SK-N-SH (cell line): Measurements from ENCODE around the gene FOXA1. TPM values are rescaled to one million over a fixed set of nuclear protein-coding genes. Genes with fewer than 3 reads are reported as not detected.

Experiments used
- CTCF ChIA-PET: fragments of 300-600, 350-600 bp; formaldehyde crosslinking; extraction: SDS; loops from one replicate; lab custom pipeline; 2021; lab: Yijun Ruan, JAX
- POLR2A ChIA-PET: fragments of 350-600 bp; sonication (Branson Sonifier 250); formaldehyde crosslinking; extraction: SDS; loops from one replicate; lab custom pipeline; 2020; ENCODE audit warnings: antibody characterized with exemption, inconsistent platforms; lab: Yijun Ruan, JAX
- DNase-seq: peaks from one replicate; pipeline ENCODE4 v3.0.0; 2012
- H2AFZ ChIP-seq: fragments of 200-600 bp; sonication (generic); 2 replicates; pipeline ENCODE4 v1.8.1; 2016; ENCODE audit warnings: antibody characterized with exemption, mild to moderate bottlenecking, low read depth
- H3F3A ChIP-seq: fragments of 200-600 bp; sonication (generic); replicated peaks from 2 replicates; pipeline ENCODE3; 2016; ENCODE audit warnings: antibody characterized with exemption, mild to moderate bottlenecking; ENCODE audit not compliant: insufficient read depth
- H3K27ac ChIP-seq, 2 experiments: fragments of 200-500 bp in 1 of 2; fragments of 200-600 bp in 1 of 2; sonication (Bioruptor generic) in 1 of 2; sonication (generic), shearing (Covaris generic) in 1 of 2; 2 replicates each; pipeline versions ENCODE4 v1.5.1 to v1.6.1; 2014 to 2016; ENCODE audit warnings: low read depth in 2 of 2, inconsistent platforms in 1 of 2, low read length in 1 of 2, mild to moderate bottlenecking in 1 of 2, mixed read lengths in 1 of 2
- H3K27me3 ChIP-seq: fragments of 200-600 bp; sonication (generic), shearing (Covaris generic); 2 replicates; pipeline ENCODE4 v1.6.1; 2016; ENCODE audit warnings: mixed run types; ENCODE audit not compliant: insufficient read depth
- H3K36me3 ChIP-seq, 2 experiments: fragments of 200-500 bp in 1 of 2; fragments of 200-600 bp in 1 of 2; sonication (Bioruptor generic) in 1 of 2; sonication (generic) in 1 of 2; replicated peaks in 1 of 2; 2 replicates each; pipeline versions ENCODE3 to v1.5.1; 2014 to 2016; ENCODE audit warnings: low read length in 1 of 2, mild to moderate bottlenecking in 1 of 2; ENCODE audit not compliant: insufficient read depth in 2 of 2, control insufficient read depth in 1 of 2
- H3K4me1 ChIP-seq, 2 experiments: fragments of 200-500 bp in 1 of 2; fragments of 200-600 bp in 1 of 2; sonication (Bioruptor generic) in 1 of 2; sonication (generic), shearing (Covaris generic) in 1 of 2; 2 replicates each; pipeline versions ENCODE4 v1.5.1 to v1.6.1; 2014 to 2016; ENCODE audit warnings: low read depth in 1 of 2, low read length in 1 of 2, mixed run types in 1 of 2; ENCODE audit not compliant: insufficient read depth in 2 of 2, control insufficient read depth in 1 of 2
- H3K4me2 ChIP-seq: fragments of 200-600 bp; sonication (generic), shearing (Covaris generic); 2 replicates; pipeline ENCODE4 v1.6.1; 2017; ENCODE audit warnings: mixed run types
- H3K4me3 ChIP-seq, 2 experiments: fragments of 200-500 bp in 1 of 2; fragments of 200-600 bp in 1 of 2; sonication (Bioruptor generic) in 1 of 2; sonication (generic), shearing (Covaris generic) in 1 of 2; 2 replicates each; pipeline versions ENCODE4 v1.5.1 to v1.8.1; 2014 to 2016; ENCODE audit warnings: low read depth in 2 of 2, inconsistent platforms in 1 of 2, low read length in 1 of 2, mild to moderate bottlenecking in 1 of 2, mixed read lengths in 1 of 2, moderate library complexity in 1 of 2
- H3K79me2 ChIP-seq: fragments of 200-600 bp; sonication (generic); 2 replicates; pipeline ENCODE4 v1.8.1; 2017; ENCODE audit warnings: mild to moderate bottlenecking; ENCODE audit not compliant: insufficient read depth
- H3K9ac ChIP-seq: fragments of 200-600 bp; sonication (generic); 2 replicates; pipeline ENCODE4 v1.6.1; 2017; ENCODE audit warnings: mixed run types
- H3K9me2 ChIP-seq: fragments of 200-600 bp; sonication (generic); 2 replicates; pipeline ENCODE4 v1.6.1; 2017; ENCODE audit warnings: mixed run types
- H3K9me3 ChIP-seq: fragments of 200-600 bp; sonication (generic); 2 replicates; pipeline ENCODE4 v1.6.1; 2017; ENCODE audit warnings: mixed run types, mild to moderate bottlenecking, moderate library complexity
- H4K20me1 ChIP-seq: fragments of 200-600 bp; sonication (generic); 2 replicates; pipeline ENCODE4 v1.6.1; 2017; ENCODE audit warnings: mild to moderate bottlenecking, mixed run types; ENCODE audit not compliant: insufficient read depth
- CHD2 ChIP-seq: fragments of 150-350 bp; IDR thresholded peaks from 2 replicates; pipeline ENCODE4 v1.6.1; 2018; ENCODE audit warnings: low read length; ENCODE audit not compliant: partially characterized antibody
- CTCF ChIP-seq: fragments of 200-600 bp; sonication (generic); IDR thresholded peaks from 2 replicates; pipeline ENCODE4 v1.6.1; 2017; ENCODE audit warnings: antibody characterized with exemption, mild to moderate bottlenecking, moderate library complexity
- EZH2phosphoT487 ChIP-seq: fragments of 200-600 bp; sonication (generic); IDR thresholded peaks from 2 replicates; pipeline ENCODE4 v1.6.1; 2017; ENCODE audit warnings: low read depth, mixed run types, mild to moderate bottlenecking, antibody characterized with exemption, moderate library complexity, borderline replicate concordance
- FOXJ3 ChIP-seq: sonication (generic); formaldehyde crosslinking; IDR thresholded peaks from 2 replicates; pipeline ENCODE4 v1.5.1; 2020; ENCODE audit warnings: mild to moderate bottlenecking, missing genetic modification reagents
- FOXM1 ChIP-seq: IDR thresholded peaks from 2 replicates; pipeline ENCODE4 v1.4.0; 2012; ENCODE audit warnings: low read depth, mild to moderate bottlenecking
- GABPA ChIP-seq: IDR thresholded peaks from 2 replicates; pipeline ENCODE4 v1.4.0; 2012; ENCODE audit warnings: low read depth, mild to moderate bottlenecking
- JUND ChIP-seq: IDR thresholded peaks from 2 replicates; pipeline ENCODE4 v1.4.0; 2012
- MAX ChIP-seq: IDR thresholded peaks from 2 replicates; pipeline ENCODE4 v1.4.0; 2012; ENCODE audit warnings: low read depth
- NFIC ChIP-seq: IDR thresholded peaks from 2 replicates; pipeline ENCODE4 v1.4.0; 2012; ENCODE audit warnings: borderline replicate concordance
- NRF1 ChIP-seq: IDR thresholded peaks from 2 replicates; pipeline ENCODE4 v1.6.1; 2012; ENCODE audit warnings: low read depth, mild to moderate bottlenecking, low read length
- PBX3 ChIP-seq: IDR thresholded peaks from 2 replicates; pipeline ENCODE4; 2012
- POLR2AphosphoS5 ChIP-seq: IDR thresholded peaks from 2 replicates; pipeline ENCODE4 v1.6.1; 2012; ENCODE audit warnings: low read depth, low read length
- RAD21 ChIP-seq: IDR thresholded peaks from 2 replicates; pipeline ENCODE4 v1.6.1; 2012; ENCODE audit warnings: mild to moderate bottlenecking, low read length
- RXRA ChIP-seq: IDR thresholded peaks from 2 replicates; pipeline ENCODE4 v1.4.0; 2012; ENCODE audit warnings: low read depth, mild to moderate bottlenecking, borderline replicate concordance
- SIN3A ChIP-seq: IDR thresholded peaks from 2 replicates; pipeline ENCODE4 v1.6.1; 2012; ENCODE audit warnings: low read depth, mild to moderate bottlenecking, low read length, moderate library complexity, borderline replicate concordance
- TCF12 ChIP-seq: IDR thresholded peaks from 2 replicates; pipeline ENCODE4 v1.4.0; 2012
- USF2 ChIP-seq: fragments of 150-350 bp; IDR thresholded peaks from 2 replicates; pipeline ENCODE4 v1.6.1; 2017; ENCODE audit warnings: antibody characterized with exemption, low read length, low read depth, borderline replicate concordance
- WGBS: methylation state at CpG from one replicate; pipeline ENCODE4 v1.1.6; 2017; ENCODE audit warnings: low lambda C conversion rate; 5-methylcytosine and 5-hydroxymethylcytosine counted together
- polyA plus RNA-seq, 3 experiments: library from polyadenylated mRNA; depleted of rRNA; stranded (reverse); fragments of >200 nt; gene quantifications; 2 replicates each; pipeline ENCODE4 v1.2.3, GENCODE V29; 2012
- TF ChIP-seq, protein P1 (sequence below): fragments of 150-350 bp; IDR thresholded peaks from 2 replicates; pipeline ENCODE4 v1.6.1; 2016; ENCODE audit warnings: mild to moderate bottlenecking, low read depth, low read length

The FOXA1 gene
- polyA plus RNA-seq, 1 of the 3 experiments (the other 2 are of a cell fraction): not detected

DNA sequence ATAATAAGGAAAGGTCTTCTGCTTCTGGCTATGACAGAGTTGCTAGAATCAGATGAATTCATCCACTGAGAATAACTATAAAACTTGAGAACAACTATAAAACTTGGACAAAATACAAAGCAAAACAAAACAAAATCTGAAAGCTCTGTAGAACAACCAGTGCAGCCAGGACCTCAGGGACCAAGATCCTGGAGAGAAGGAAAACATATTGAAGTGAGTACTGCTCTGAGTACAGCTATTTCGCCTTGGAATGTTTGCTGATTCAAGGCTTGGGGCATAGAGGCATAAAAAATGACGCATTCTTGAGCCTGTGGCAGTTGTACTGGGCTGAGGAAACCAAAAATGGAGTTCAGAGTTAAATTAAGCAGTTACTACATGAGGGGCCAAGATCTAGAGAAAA, 21.7 kb downstream of the FOXA1 start:
- Histone ChIP-seq H3K9ac (no peak overlapping the region), H3K4me2 (no peak overlapping the region), H3K36me3 (no peaks in the 10 kb centered on the region), H3K9me3 (no peaks in the 10 kb centered on the region), H3K4me1 (no peaks in the 10 kb centered on the region), H3K4me3 (no peak overlapping the region), H3K27ac (no peak overlapping the region), H3K79me2 (no peaks in the 10 kb centered on the region), H2AFZ (no peak overlapping the region), H3K27me3 (no peaks in the 10 kb centered on the region), H3F3A (no peaks in the 10 kb centered on the region), H3K9me2 (no peaks in the 10 kb centered on the region), H4K20me1 (no peaks in the 10 kb centered on the region)
- ChIA-PET CTCF (no interaction called here), POLR2A (no interaction called here)
- no peak for DNase-seq
- 26% methylated on average over 2 of the region's 2 CpGs for WGBS
- TF ChIP-seq RAD21 (no peak), FOXM1 (no peak), SIN3A (no peak), NFIC (no peak), EZH2phosphoT487 (no peak), CHD2 (no peak), FOXJ3 (CRISPR knock-in tag) (no peak), CTCF (no peak), MAX (no peak)

DNA sequence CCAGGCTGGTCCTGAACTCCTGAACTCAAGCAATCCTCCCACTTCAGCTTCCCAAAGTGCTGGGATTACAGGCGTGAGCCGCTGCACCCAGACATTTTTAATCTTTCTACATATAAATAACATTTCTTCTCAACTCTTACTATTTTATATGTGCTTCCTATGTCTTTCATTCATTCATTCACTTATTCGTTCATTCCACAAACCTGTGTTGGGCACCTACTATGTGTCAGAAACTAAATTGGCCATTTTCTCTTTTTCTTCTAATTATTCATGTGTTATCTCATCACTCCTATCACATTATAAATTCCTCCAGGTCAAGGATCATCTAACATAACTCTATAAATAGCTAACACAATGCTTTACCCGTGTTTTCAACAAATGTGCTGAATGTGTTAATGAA, 23.7 kb downstream of the FOXA1 start:
- H3K27ac ChIP-seq: no peak overlapping the region
- H3K9me3 ChIP-seq: no peaks in the 10 kb centered on the region
- 21% methylated on average over 4 of the region's 4 CpGs for WGBS
- no peaks in the 10 kb centered on the region for H3K27me3 ChIP-seq
- H2AFZ ChIP-seq: no peak overlapping the region
- H3K79me2 ChIP-seq: no peaks in the 10 kb centered on the region
- DNase-seq: no peak
- no peaks in the 10 kb centered on the region for H3K4me1 ChIP-seq
- H3K36me3 ChIP-seq: no peaks in the 10 kb centered on the region
- ChIA-PET CTCF (no interaction called here), POLR2A (no interaction called here)
- H3F3A ChIP-seq: no peaks in the 10 kb centered on the region
- no peak overlapping the region for H3K4me2 ChIP-seq
- no peaks in the 10 kb centered on the region for H3K9me2 ChIP-seq
- no peak for TF ChIP-seq NRF1
- H4K20me1 ChIP-seq: no peaks in the 10 kb centered on the region
- H3K4me3 ChIP-seq: no peak overlapping the region
- H3K9ac ChIP-seq: no peak overlapping the region

DNA sequence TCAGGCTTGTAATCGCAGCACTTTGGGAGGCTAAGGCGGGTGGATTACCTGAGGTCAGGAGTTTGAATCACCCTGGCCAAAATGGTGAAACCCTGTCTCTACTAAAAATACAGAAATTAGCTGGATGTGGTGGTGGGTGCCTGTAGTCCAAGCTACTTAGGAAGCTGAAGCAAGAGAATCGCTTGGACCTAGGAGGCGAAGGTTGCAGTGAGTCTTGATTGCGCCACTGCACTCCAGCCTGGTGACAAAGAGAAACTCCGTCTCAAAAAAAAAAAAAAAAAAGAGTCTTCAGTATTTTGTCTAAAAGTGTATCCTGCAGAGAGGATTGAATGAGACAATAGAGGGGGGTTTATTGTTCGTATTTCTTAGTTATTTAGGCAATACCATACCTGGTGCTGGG, 25.3 kb downstream of the FOXA1 start:
- H3K36me3 ChIP-seq: no peaks in the 10 kb centered on the region
- no peaks in the 10 kb centered on the region for H4K20me1 ChIP-seq
- no peak overlapping the region for H2AFZ ChIP-seq
- H3K4me3 ChIP-seq: no peak overlapping the region
- no peaks in the 10 kb centered on the region for H3K9me2 ChIP-seq
- no peaks in the 10 kb centered on the region for H3K79me2 ChIP-seq
- no peaks in the 10 kb centered on the region for H3F3A ChIP-seq
- WGBS: 17% methylated on average over 7 of the region's 7 CpGs
- no peaks in the 10 kb centered on the region for H3K27me3 ChIP-seq
- H3K27ac ChIP-seq: no peak overlapping the region
- no peak overlapping the region for H3K4me2 ChIP-seq
- DNase-seq: no peak
- POLR2A ChIA-PET: no interaction called here
- CTCF ChIA-PET: no interaction called here
- H3K4me1 ChIP-seq: no peaks in the 10 kb centered on the region
- H3K9ac ChIP-seq: no peak overlapping the region
- no peaks in the 10 kb centered on the region for H3K9me3 ChIP-seq
- TF ChIP-seq USF2 (no peak), TCF12 (no peak), SIN3A (no peak), PBX3 (no peak), RXRA (no peak), GABPA (no peak), NFIC (no peak), JUND (no peak), POLR2AphosphoS5 (no peak)
- TF ChIP-seq, protein P1, sequence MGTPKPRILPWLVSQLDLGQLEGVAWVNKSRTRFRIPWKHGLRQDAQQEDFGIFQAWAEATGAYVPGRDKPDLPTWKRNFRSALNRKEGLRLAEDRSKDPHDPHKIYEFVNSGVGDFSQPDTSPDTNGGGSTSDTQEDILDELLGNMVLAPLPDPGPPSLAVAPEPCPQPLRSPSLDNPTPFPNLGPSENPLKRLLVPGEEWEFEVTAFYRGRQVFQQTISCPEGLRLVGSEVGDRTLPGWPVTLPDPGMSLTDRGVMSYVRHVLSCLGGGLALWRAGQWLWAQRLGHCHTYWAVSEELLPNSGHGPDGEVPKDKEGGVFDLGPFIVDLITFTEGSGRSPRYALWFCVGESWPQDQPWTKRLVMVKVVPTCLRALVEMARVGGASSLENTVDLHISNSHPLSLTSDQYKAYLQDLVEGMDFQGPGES: no peak
